ENCODE data around the gene NR1D1.

Gene NR1D1

GRCh38 chr17:40076591-40076990 is 23.8 kb downstream of the NR1D1 start:
- no peak for DNase-seq (ENCODE audit: low read depth in 2 of 3, low spot score in 1 of 3)

GRCh38 chr17:40075942-40076498 is 24.4 kb downstream of the NR1D1 start:
- no peak for DNase-seq (ENCODE audit: low read depth in 2 of 3, low spot score in 1 of 3)

- peak; percentile 49 to 79 (median 55) for DNase-seq (ENCODE audit: low read depth in 2 of 3, low spot score in 1 of 3)
Measured at GRCh38 chr17:40075201-40075941, 25.0 kb downstream of the NR1D1 start.

GRCh38 chr17:40074871-40075200 is 25.6 kb downstream of the NR1D1 start:
- DNase-seq (ENCODE audit: low read depth in 2 of 3, low spot score in 1 of 3): no peak

GRCh38 chr17:40074175-40074512 is 26.2 kb downstream of the NR1D1 start:
- no peak for DNase-seq (ENCODE audit: low read depth in 2 of 3, low spot score in 1 of 3)

GRCh38 chr17:40073454-40074174 is 26.8 kb downstream of the NR1D1 start:
- no peak for DNase-seq (ENCODE audit: low read depth in 2 of 3, low spot score in 1 of 3)

- no peak for DNase-seq (ENCODE audit: low read depth in 2 of 3, low spot score in 1 of 3)
Measured at GRCh38 chr17:40072735-40073346, 27.5 kb downstream of the NR1D1 start.

- no peak for DNase-seq (ENCODE audit: low read depth in 2 of 3, low spot score in 1 of 3)
Measured at GRCh38 chr17:40072040-40072734, 28.2 kb downstream of the NR1D1 start.

GRCh38 chr17:40071313-40072039 is 28.9 kb downstream of the NR1D1 start:
- DNase-seq (ENCODE audit: low read depth in 2 of 3, low spot score in 1 of 3): no peak

- DNase-seq (ENCODE audit: low read depth in 2 of 3, low spot score in 1 of 3): no peak
Measured at GRCh38 chr17:40070709-40071312, 29.6 kb downstream of the NR1D1 start.

- DNase-seq (ENCODE audit: low read depth in 2 of 3, low spot score in 1 of 3): peak in 1 of 3 donors; percentile 41
Measured at GRCh38 chr17:40069751-40070708, 30.4 kb downstream of the NR1D1 start.

GRCh38 chr17:40068917-40069750 is 31.3 kb downstream of the NR1D1 start:
- DNase-seq (ENCODE audit: low read depth in 2 of 3, low spot score in 1 of 3): peak; percentile 64 to 78 (median 71)

GRCh38 chr17:40068584-40068916 is 31.8 kb downstream of the NR1D1 start:
- no peak for DNase-seq (ENCODE audit: low read depth in 2 of 3, low spot score in 1 of 3)

- no peak for DNase-seq (ENCODE audit: low read depth in 2 of 3, low spot score in 1 of 3)
Measured at GRCh38 chr17:40068129-40068581, 32.2 kb downstream of the NR1D1 start.

- no peak for DNase-seq (ENCODE audit: low read depth in 2 of 3, low spot score in 1 of 3)
Measured at GRCh38 chr17:40067710-40068109, 32.7 kb downstream of the NR1D1 start.

GRCh38 chr17:40065769-40066510 is 34.4 kb downstream of the NR1D1 start:
- no peak for DNase-seq (ENCODE audit: low read depth in 2 of 3, low spot score in 1 of 3)

- no peak for DNase-seq (ENCODE audit: low read depth in 2 of 3, low spot score in 1 of 3)
Measured at GRCh38 chr17:40064971-40065768, 35.2 kb downstream of the NR1D1 start.
